K562 (cell line): ENCODE measurements around the gene SLC11A1. TPM values are rescaled to one million over a fixed set of nuclear protein-coding genes. Genes with fewer than 3 reads are reported as not detected.

Experiments used
- BRF2 ChIP-seq: IDR thresholded peaks from 3 replicates; pipeline ENCODE4 v1.6.1; 2011; ENCODE audit warnings: borderline replicate concordance, mild to moderate bottlenecking; ENCODE audit not compliant: insufficient read length, insufficient read depth
- EZH2 ChIP-seq: IDR thresholded peaks from 2 replicates; pipeline ENCODE4 v1.6.1; 2012; ENCODE audit warnings: low read depth, mild to moderate bottlenecking, inconsistent platforms, low read length, borderline replicate concordance
- FOSL1 ChIP-seq: fragments of 200-800 bp; sonication (Bioruptor generic); conservative IDR thresholded peaks from 2 replicates; pipeline ENCODE4 v1.6.1; 2016; ENCODE audit warnings: missing genetic modification characterization, missing compliant biosample characterization
- HNRNPUL1 ChIP-seq: fragments of 200-400 bp; formaldehyde crosslinking; IDR thresholded peaks from 2 replicates; pipeline ENCODE4 v1.6.1; 2017; ENCODE audit warnings: low read length
- MBD2 ChIP-seq: sonication (generic); IDR thresholded peaks from 2 replicates; pipeline ENCODE4 v1.6.1; 2016; ENCODE audit warnings: low read depth, borderline replicate concordance
- MEF2A ChIP-seq: IDR thresholded peaks from 2 replicates; pipeline ENCODE4 v1.6.1; 2011; ENCODE audit warnings: low read depth, mild to moderate bottlenecking, low read length, moderate library complexity; ENCODE audit not compliant: control insufficient read depth
- NUFIP1 ChIP-seq: fragments of 450-650 bp; IDR thresholded peaks from 2 replicates; pipeline ENCODE4 v1.6.1; 2018; ENCODE audit not compliant: partially characterized antibody
- PRPF4 ChIP-seq: fragments of 200-400 bp; formaldehyde crosslinking; IDR thresholded peaks from one replicate; pipeline ENCODE4 v1.6.1; 2017; ENCODE audit warnings: low read length, low read depth, mild to moderate bottlenecking; ENCODE audit not compliant: insufficient read depth, poor library complexity, severe bottlenecking
- STAT5A ChIP-seq: IDR thresholded peaks from 2 replicates; pipeline ENCODE4 v1.6.1; 2012; ENCODE audit warnings: low read length, inconsistent platforms, borderline replicate concordance
- TAF1 ChIP-seq: IDR thresholded peaks from 2 replicates; pipeline ENCODE4 v1.6.1; 2011; ENCODE audit warnings: mild to moderate bottlenecking, low read length, moderate library complexity; ENCODE audit not compliant: insufficient read depth, control insufficient read depth, severe bottlenecking; ENCODE audit errors: extremely low read depth
- XRCC3 ChIP-seq: fragments of 450-650 bp; IDR thresholded peaks from 2 replicates; pipeline ENCODE4 v1.6.1; 2017; ENCODE audit warnings: mild to moderate bottlenecking, moderate library complexity
- ZNF311 ChIP-seq: fragments of 250-450 bp; sonication (Bioruptor Pico); IDR thresholded peaks from 2 replicates; pipeline ENCODE4 v1.4.0; 2020; ENCODE audit warnings: mild to moderate bottlenecking, moderate library complexity
- ZNF318 ChIP-seq, 2 experiments: fragments of 450-650 bp; IDR thresholded peaks; 2 replicates each; pipeline ENCODE4 v1.6.1; 2016; ENCODE audit warnings: mild to moderate bottlenecking in 2 of 2, borderline replicate concordance in 1 of 2, low read depth in 1 of 2, moderate library complexity in 1 of 2
- ZNF740 ChIP-seq, 3 experiments: fragments of 200-800 bp in 1 of 3; sonication (Bioruptor generic) in 1 of 3; sonication (generic) in 1 of 3; formaldehyde crosslinking in 1 of 3; IDR thresholded peaks; 2 replicates each; pipeline versions ENCODE4 v1.6.1 to v1.8.0; 2016 to 2022; ENCODE audit warnings: mild to moderate bottlenecking in 2 of 3, missing compliant biosample characterization in 2 of 3, missing genetic modification characterization in 2 of 3, missing genetic modification reagents in 1 of 3
- polyA plus RNA-seq, 8 experiments: library from polyadenylated mRNA; depleted of rRNA in 4 of 8; stranded (reverse) in 5 of 8; unstranded in 3 of 8; fragments of >200 nt; fragmentation: Nextera tagmentation in 2 of 8; fragmentation: Illumina TruSeq in 1 of 8; extraction: Ambion mirVana in 2 of 8; extraction: Trizol in 1 of 8; gene quantifications; 2 replicates each; pipeline versions ENCODE4 v1.2.1 to v1.2.3, GENCODE V29; 2011 to 2014; ENCODE audit warnings: inconsistent platforms in 1 of 8, missing spikeins in 1 of 8
- total RNA-seq, 7 experiments: library from RNA; depleted of rRNA in 6 of 7; stranded (reverse); fragments of >200 nt in 6 of 7; fragmentation: Illumina TruSeq in 2 of 7; extraction: Trizol in 2 of 7; gene quantifications; 2 replicates each; pipeline versions ENCODE4 v1.2.1 to v1.2.3, GENCODE V29; 2011 to 2021; ENCODE audit warnings: low replicate concordance in 1 of 7

SLC11A1 gene
- total and polyA plus RNA-seq, 9 of the 15 experiments (the other 6 are each of a cell fraction or from before 2014, with no cell fraction given): 0.35 to 1.6 (median 0.65) TPM

- no peak for TF ChIP-seq PRPF4
- TF ChIP-seq ZNF311 (CRISPR knock-in tag): no peak
- no peak for TF ChIP-seq STAT5A
- TF ChIP-seq NUFIP1: no peak
- TF ChIP-seq ZNF318 (IDR thresholded peaks at IDR 0.05; ENCODE audit: borderline replicate concordance in 1 of 2, low read depth in 1 of 2): no peak
- TF ChIP-seq MBD2: peak; percentile 41; the same call in 1 of the 2 replicates
- no peak for TF ChIP-seq EZH2
- no peak for TF ChIP-seq BRF2
- TF ChIP-seq ZNF740 (CRISPR knock-in tag; IDR thresholded peaks at IDR 0.05): 0 out of 2 replicates have a peak, but pooled peaks have one; percentile 47
- peak in 1 of 2 experiments; percentile 15; a peak in 1 of 4 replicates for TF ChIP-seq ZNF740 (tag; IDR thresholded peaks at IDR 0.05)
- no peak for TF ChIP-seq HNRNPUL1
- TF ChIP-seq FOSL1: no peak
- TF ChIP-seq MEF2A: peak; percentile 31; the same call in 1 of the 2 replicates
- TF ChIP-seq XRCC3: no peak
- TF ChIP-seq TAF1: peak; percentile 61
These were observed 14.0 kb downstream of the SLC11A1 start (continued) for GRCh38 chr2:218395826-218396687.
